Transverse colon (tissue), 4 donors: ENCODE data around the gene RNF166. TPM values are rescaled to one million over a fixed set of nuclear protein-coding genes. Genes with fewer than 3 reads are reported as not detected.

Experiments used
- DNase-seq: peaks from one replicate; pipeline ENCODE4 v3.0.0-alpha.2; 2019
- H3K27ac ChIP-seq, 4 donors: fragments of 200-600 bp; sonication (generic); 2 replicates each; pipeline ENCODE4 v1.5.1; 2016 to 2018; ENCODE audit warnings: inconsistent platforms in 4 of 4
- H3K27me3 ChIP-seq: fragments of 200-600 bp; sonication (generic); 2 replicates; pipeline ENCODE4 v1.5.1; 2017; ENCODE audit warnings: inconsistent platforms
- H3K36me3 ChIP-seq, 4 donors: fragments of 200-600 bp; sonication (generic); 2 replicates each; pipeline ENCODE4 v1.5.1; 2017 to 2019; ENCODE audit warnings: inconsistent platforms in 4 of 4
- H3K4me1 ChIP-seq, 4 donors: fragments of 200-600 bp; sonication (generic); 2 replicates each; pipeline ENCODE4 v1.5.1; 2017 to 2020; ENCODE audit warnings: inconsistent platforms in 4 of 4
- H3K4me3 ChIP-seq, 4 donors: fragments of 200-600 bp; sonication (generic); 1 replicate in 1 of 4; 2 replicates in 3 of 4; pipeline versions ENCODE4 v1.5.1 to v1.6.1; 2017 to 2019; ENCODE audit warnings: inconsistent platforms in 4 of 4
- H3K9me3 ChIP-seq, 2 donors: fragments of 200-600 bp; sonication (generic); 2 replicates each; pipeline ENCODE4 v1.5.1; 2017 to 2019; ENCODE audit warnings: inconsistent platforms in 2 of 2
- CTCF ChIP-seq, 5 experiments: fragments of 200-600 bp in 3 of 5; fragments of 450-650 bp in 2 of 5; sonication (generic) in 3 of 5; IDR thresholded peaks; 1 replicate in 2 of 5; 2 replicates in 3 of 5; pipeline ENCODE4 v1.5.1; 2016 to 2017; ENCODE audit warnings: antibody characterized with exemption in 5 of 5, inconsistent platforms in 3 of 5, mild to moderate bottlenecking in 2 of 5, moderate library complexity in 1 of 5
- EP300 ChIP-seq: sonication (generic); formaldehyde crosslinking; IDR thresholded peaks from one replicate; pipeline ENCODE4 v1.6.1; 2017; ENCODE audit warnings: antibody characterized with exemption, low read depth
- POLR2A ChIP-seq: fragments of 450-650 bp; IDR thresholded peaks from one replicate; pipeline ENCODE4 v1.6.1; 2016; ENCODE audit warnings: antibody characterized with exemption, mild to moderate bottlenecking, moderate library complexity
- POLR2AphosphoS5 ChIP-seq, 3 donors: sonication (generic); formaldehyde crosslinking; IDR thresholded peaks; one replicate each; pipeline ENCODE4 v1.6.1; 2016; ENCODE audit warnings: antibody characterized with exemption in 3 of 3
- WGBS, 2 donors: methylation state at CpG; one replicate each; pipeline ENCODE4 v1.1.5; 2018; ENCODE audit warnings: low coverage in 1 of 2; 5-methylcytosine and 5-hydroxymethylcytosine counted together
- in situ Hi-C, 4 donors: fragments of 200-750 bp; cut with MboI; loops; one replicate each; pipeline versions ENCODE4 v1.15.0 to v1.15.1; 2017; ENCODE audit warnings: low sequenced_read_pairs in 3 of 4, low pct_ligation_motif_present in 1 of 4, low pct_unique_long_range_greater_than_20kb in 1 of 4
- intact Hi-C: fragments of 100-400 bp; cut with DNase I; formaldehyde crosslinking; loops from one replicate; pipeline ENCODE4 v1.15.1; 2023; ENCODE audit warnings: low total_unique reads
- total RNA-seq, 4 donors: library from RNA; depleted of rRNA; stranded (reverse); fragments of >200 nt; gene quantifications; one replicate each; pipeline ENCODE4 v1.1.0, GENCODE V29; 2016

RNF166 gene
- total RNA-seq, 4 donors from 2014 or later: 10.3 to 15.3 (median 14.4) TPM

- DNase-seq: no peak
- H3K4me1 ChIP-seq: peaks cover 0 to 16% (median 6%) of the 10 kb centered on the region in 4 donors
- WGBS, 2 donors: 74% methylated on average over 10 of the region's 10 CpGs; no CpG with 5 or more reads in 1 of the 2 donors
- H3K27ac ChIP-seq: peak overlapping the region in 1 of 4 donors; percentile 25
- TF ChIP-seq CTCF (IDR thresholded peaks at IDR 0.05): no peak
- no peak for TF ChIP-seq EP300
- no peak for TF ChIP-seq POLR2A
- no peak for TF ChIP-seq POLR2AphosphoS5 (IDR thresholded peaks at IDR 0.05)
- intact Hi-C loops: no loop called here
- H3K36me3 ChIP-seq: peaks cover 0 to 4% (median 0%) of the 10 kb centered on the region in 4 donors
- H3K4me3 ChIP-seq: no peak overlapping the region
- in situ Hi-C loops: no loop called here
- peaks cover 28% of the 10 kb centered on the region for H3K27me3 ChIP-seq
- no peaks in the 10 kb centered on the region for H3K9me3 ChIP-seq
Observed at GRCh38 chr16:88692861-88693260, 13.3 kb downstream of the RNF166 start.

GRCh38 chr16:88691924-88692560 lies 14.2 kb downstream of the RNF166 start:
- peak; percentile 63 for DNase-seq
- H3K27me3 ChIP-seq: peaks cover 36% of the 10 kb centered on the region
- 40% methylated on average over 1 to 25 of the region's 26 CpGs for WGBS, 2 donors
- intact Hi-C loops: no loop called here
- no peaks in the 10 kb centered on the region for H3K9me3 ChIP-seq
- H3K4me1 ChIP-seq: peaks cover 0 to 22% (median 9%) of the 10 kb centered on the region in 4 donors
- TF ChIP-seq EP300 (no peak), POLR2A (no peak), CTCF (IDR thresholded peaks at IDR 0.05) (no peak), POLR2AphosphoS5 (IDR thresholded peaks at IDR 0.05) (no peak)
- no peak overlapping the region for H3K4me3 ChIP-seq
- in situ Hi-C loops: no loop called here
- H3K36me3 ChIP-seq: peaks cover 0 to 1% (median 0%) of the 10 kb centered on the region in 4 donors
- peak overlapping the region in 2 of 4 donors; percentile 20 to 48 for H3K27ac ChIP-seq

GRCh38 chr16:88691129-88691813 lies 14.9 kb downstream of the RNF166 start:
- H3K4me3 ChIP-seq: no peak overlapping the region
- in situ Hi-C loops: no loop called here
- no peaks in the 10 kb centered on the region for H3K9me3 ChIP-seq
- H3K27ac ChIP-seq: peak overlapping the region in 1 of 4 donors; percentile 48
- TF ChIP-seq EP300 (no peak), POLR2A (no peak), CTCF (IDR thresholded peaks at IDR 0.05) (no peak), POLR2AphosphoS5 (IDR thresholded peaks at IDR 0.05) (no peak)
- H3K36me3 ChIP-seq: no peaks in the 10 kb centered on the region
- intact Hi-C loops: no loop called here
- WGBS, 2 donors: 80 to 91% methylated on average over 3 to 16 of the region's 33 CpGs
- DNase-seq: no peak
- H3K27me3 ChIP-seq: peaks cover 41% of the 10 kb centered on the region
- H3K4me1 ChIP-seq: peaks cover 0 to 29% (median 15%) of the 10 kb centered on the region in 4 donors

- 79% methylated on average over 21 of the region's 21 CpGs; no CpG with 5 or more reads in 1 of the 2 donors for WGBS, 2 donors
- no peaks in the 10 kb centered on the region for H3K36me3 ChIP-seq
- peaks cover 49% of the 10 kb centered on the region for H3K27me3 ChIP-seq
- H3K4me1 ChIP-seq: peaks cover 0 to 36% (median 18%) of the 10 kb centered on the region in 4 donors
- in situ Hi-C loops: no loop called here
- H3K4me3 ChIP-seq: no peak overlapping the region
- intact Hi-C loops: no loop called here
- no peak for TF ChIP-seq POLR2AphosphoS5 (IDR thresholded peaks at IDR 0.05)
- no peak for TF ChIP-seq CTCF (IDR thresholded peaks at IDR 0.05)
- no peak for TF ChIP-seq EP300
- TF ChIP-seq POLR2A: no peak
- H3K27ac ChIP-seq: no peak overlapping the region
- DNase-seq: no peak
- no peaks in the 10 kb centered on the region for H3K9me3 ChIP-seq
Observed at GRCh38 chr16:88690341-88691128, 15.7 kb downstream of the RNF166 start.
